Stimulated activated CD4-positive, alpha-beta T cell treated with anti-CD3 and anti-CD28 coated beads, Interleukin-15, amount 100 ng/mL, for 1 hour (primary cell): ENCODE measurements around the gene PHPT1.
"Not testable (repeated sequence)": the region's sequence is repeated elsewhere in the genome, so short reads cannot be mapped to it uniquely, and the experiment has no call there.

ENCODE experiments used
- DNase-seq, 2 donors: peaks; one replicate each; pipeline ENCODE4 v3.0.0-alpha.2; 2020; ENCODE audit warnings: low read depth in 1 of 2, low spot score in 1 of 2

PHPT1 gene

GRCh38 chr9:136823136-136824046 lies 25.8 kb upstream of the PHPT1 start:
- DNase-seq: no peak

DNA sequence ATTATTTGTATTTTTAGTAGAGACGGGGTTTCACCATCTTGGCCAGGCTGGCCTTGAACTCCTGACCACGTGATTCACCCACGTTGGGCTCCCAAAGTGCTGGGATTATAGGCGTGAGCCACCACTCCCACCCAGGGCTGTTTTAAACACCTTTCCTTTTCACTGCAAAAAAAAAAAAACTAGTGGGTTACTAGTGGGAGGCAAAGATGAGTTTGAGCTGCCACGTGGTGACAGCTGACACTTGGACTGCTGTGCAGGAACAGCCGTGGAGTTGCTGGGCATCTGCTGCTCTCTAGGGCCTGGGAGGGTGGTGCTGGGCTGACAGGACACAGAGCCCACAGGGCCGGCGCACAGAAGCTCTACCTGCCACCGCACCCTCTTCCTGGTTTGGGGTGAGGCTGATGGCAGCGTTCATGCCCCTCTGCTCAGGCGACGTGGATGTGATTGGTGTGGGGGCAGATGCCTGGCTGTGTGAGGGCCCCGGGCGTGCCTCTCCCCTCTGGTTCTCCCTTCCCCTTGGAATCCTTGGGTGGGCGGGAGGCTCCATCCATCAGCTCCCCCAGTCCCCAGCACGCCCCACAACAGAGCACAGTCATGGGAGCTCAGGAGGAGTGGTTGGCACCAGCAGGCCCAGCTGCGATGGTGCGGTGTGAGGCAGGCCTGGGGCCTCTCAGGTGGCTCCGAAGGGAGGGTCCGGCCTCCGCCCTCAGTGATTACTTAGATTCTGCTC lies 24.5 kb upstream of the PHPT1 start:
- no peak for DNase-seq

DNA sequence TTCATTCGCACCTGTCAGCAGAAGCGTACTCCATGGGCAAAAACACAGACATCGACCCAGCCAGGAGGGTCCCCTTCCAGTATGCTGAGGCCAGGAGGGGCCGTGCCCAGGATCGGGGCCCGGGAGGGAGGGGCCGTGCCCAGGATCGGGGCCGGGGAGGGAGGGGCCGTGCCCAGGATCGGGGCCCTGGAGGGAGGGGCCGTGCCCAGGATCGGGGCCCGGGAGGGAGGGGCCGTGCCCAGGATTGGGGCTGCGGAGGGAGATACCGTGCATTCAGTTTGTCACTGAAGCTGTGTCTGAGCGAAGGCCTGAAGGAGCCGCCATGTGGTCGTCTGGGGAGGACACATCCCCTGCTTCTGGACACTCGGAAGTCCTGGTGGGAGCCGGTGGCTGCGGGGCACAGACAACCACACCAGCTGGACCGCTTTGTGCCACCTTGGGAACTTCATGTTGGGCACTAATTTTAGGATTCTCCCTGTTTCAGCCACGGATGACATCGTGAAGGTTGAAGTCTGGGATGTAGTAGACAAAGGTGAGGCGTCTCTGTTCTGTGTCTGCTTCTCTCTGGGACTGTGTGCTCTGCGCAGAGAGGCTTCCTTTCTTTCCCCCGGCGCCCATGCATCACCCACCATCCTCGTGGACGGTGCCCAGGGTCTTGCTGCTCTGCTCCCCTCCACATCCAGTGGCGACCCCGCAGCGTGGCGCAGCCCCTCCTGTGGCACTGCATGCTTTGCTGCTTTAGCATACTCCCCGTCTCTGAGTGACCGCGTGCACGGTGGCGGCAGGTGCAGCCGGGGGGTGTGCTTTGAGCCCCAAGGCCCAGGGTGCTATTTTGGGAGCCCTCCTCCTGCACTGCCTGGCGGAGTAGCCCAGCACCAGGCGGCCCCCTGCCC lies 23.7 kb upstream of the PHPT1 start:
- DNase-seq: no peak

GRCh38 chr9:136826188-136826541 lies 23.0 kb upstream of the PHPT1 start:
- no peak for DNase-seq

DNA sequence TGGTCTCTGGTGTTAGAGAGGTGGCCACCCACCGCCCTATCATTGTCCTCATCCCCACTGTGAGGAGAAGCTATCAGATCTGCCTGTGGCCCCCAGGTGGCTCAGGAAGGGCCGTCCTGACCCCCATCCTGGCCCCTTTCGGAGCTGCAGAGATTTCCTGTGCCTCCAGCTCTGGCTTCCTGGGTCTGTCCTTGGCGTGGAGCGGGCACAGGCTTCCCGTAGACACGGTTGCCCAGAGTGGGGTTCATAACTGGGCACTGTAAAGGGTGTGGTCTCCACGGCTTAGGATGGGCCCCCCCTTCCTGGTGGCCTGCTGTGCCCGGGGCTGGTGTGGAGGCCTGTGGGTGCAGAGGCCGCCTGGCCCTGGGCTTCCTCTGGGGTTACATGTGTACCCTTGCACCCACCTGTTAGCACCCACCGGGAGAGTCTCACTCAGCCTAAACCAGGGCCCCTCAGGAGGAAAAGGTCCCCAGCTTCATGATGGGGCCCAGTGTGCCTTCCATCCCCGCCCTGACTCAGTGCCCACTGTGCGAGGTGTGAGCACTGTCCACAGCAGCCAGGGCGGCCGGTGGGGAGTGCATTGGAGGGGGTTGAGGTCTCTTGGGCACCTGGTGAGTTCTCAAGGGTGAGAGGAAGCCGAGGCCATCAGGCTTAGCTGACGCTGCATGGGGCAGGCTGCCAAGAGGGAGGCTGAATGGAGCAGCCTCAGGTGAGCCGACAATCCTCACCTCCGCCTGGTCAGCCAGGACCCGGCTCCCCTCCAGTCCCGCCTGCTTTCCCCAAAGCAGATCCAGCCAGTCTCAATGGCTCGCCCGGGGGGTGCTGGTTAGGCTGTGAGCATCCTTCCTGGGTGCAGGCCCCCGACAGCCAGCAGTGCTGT lies 22.3 kb upstream of the PHPT1 start:
- no peak for DNase-seq

GRCh38 chr9:136827794-136828473 lies 21.3 kb upstream of the PHPT1 start:
- no peak for DNase-seq

DNA sequence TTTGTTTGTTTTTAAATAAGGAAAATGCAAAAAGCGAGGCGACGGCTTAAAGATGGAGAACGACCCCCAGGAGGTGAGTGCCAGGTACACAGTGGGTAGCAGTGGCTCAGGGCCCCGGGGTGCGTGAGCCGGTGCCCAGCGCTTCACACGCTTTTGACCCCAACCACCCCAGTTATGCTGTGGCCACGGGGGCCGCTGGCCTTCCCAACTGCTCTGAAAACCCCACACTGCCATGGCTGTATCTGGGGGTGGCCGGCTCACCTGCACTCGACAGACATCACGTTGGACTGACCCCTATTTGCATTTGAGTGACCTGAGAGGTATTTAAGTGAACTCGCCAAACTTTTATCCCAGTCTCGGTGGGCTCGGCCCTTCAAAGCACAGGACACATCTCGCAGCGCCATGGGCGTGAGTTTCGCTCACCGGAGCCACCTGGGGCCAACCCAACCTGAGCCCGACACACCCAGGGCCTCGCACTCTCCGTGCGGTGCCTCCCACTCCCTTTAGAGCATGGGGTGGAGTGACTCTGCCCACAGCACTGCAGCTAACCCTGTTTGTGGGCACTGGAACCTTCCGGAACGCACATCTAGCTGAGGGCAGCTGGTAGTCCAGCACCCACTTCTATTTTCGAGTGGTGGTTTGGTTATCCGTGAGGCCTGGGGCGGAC lies 20.6 kb upstream of the PHPT1 start:
- DNase-seq: no peak

GRCh38 chr9:136829412-136829811 lies 19.8 kb upstream of the PHPT1 start:
- DNase-seq: no peak

- DNase-seq: no peak
Observed at GRCh38 chr9:136829981-136830885, 19.0 kb upstream of the PHPT1 start.

GRCh38 chr9:136831002-136831719 lies 18.0 kb upstream of the PHPT1 start:
- DNase-seq: no peak

GRCh38 chr9:136831720-136832104 lies 17.5 kb upstream of the PHPT1 start:
- no peak for DNase-seq

GRCh38 chr9:136832581-136832980 lies 16.6 kb upstream of the PHPT1 start:
- DNase-seq: no peak

DNA sequence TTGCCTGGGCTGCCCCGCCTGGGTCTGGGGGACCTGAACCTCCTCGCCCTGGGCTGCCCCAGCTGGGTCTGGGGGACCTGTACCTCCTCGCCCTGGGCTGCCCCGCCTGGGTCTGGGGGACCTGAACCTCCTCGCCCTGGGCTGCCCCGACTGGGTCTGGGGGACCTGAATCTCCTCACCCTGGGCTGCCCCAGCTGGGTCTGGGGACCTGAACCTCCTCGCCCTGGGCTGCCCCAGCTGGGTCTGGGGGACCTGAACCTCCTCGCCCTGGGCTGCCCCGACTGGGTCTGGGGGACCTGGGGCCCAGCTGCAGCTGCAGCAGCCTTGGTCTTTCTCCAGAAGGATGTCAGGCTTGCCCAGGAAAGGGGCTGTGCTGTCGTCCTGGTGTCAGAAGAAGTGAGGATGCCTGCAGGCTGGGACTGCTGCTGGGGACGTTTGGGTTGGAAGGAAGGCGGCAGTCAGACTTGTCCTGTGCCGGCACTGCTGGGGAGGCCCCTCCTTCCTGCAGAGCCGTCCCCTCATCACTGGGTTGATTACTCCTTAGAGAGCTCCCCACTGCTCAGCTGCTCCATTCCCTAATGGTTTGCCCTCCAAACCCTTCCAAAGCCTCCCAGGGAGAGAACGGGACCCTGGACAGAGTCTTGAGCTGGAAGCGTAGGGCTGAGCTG lies 15.7 kb upstream of the PHPT1 start:
- DNase-seq: not testable (repeated sequence)

DNA sequence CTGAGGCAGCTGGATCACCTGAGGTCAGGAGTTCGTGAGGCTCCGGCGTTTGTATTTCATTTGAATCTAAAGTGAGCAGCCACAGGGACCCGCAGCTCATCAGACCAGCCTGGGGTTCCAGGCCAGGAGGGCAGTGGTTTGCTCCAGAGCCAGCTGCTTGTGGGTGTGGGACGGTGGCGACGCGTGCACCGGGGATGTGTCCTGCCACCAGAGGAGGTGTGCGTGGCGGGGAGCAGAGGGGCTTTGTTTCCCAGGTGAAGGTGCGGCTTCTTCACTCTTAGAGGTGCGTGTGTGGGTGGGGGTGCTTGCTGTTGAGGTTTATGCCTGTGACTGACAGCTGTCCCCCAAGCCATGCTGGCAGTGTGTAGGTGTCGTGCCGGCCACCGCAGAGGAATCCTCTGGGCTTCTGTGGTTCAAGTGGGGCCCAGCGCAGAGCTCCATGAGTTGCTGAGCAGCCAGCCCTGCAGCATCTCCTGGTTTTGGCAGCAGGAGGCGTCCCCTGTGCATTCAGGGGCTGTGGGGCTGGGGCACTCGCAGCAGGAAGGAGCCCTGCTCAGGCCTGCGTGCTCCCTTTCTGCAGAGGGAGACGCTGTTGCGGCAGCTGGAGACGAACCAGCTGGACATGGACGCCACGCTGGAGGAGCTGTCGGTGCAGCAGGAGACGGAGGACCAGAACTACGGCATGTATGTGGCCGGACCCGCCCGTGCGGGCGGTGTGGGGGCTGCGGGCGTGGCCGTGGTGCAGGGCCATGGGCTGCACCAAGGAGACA lies 13.9 kb upstream of the PHPT1 start:
- DNase-seq: no peak

- DNase-seq: no peak
Observed at GRCh38 chr9:136835932-136836904, 13.0 kb upstream of the PHPT1 start.
